ENCODE measurements around the gene RARS1. TPM values are rescaled to one million over a fixed set of nuclear protein-coding genes. Genes with fewer than 3 reads are reported as not detected.
A peak's percentile ranks its signal among the peaks of the same experiment; 100 is the strongest.

Gene RARS1
- total RNA-seq, 1 donor from 2014 or later: 139 TPM

GRCh38 chr5:168527756-168528295 is 41.6 kb downstream of the RARS1 start:
- peaks cover 5% of the 10 kb centered on the region for H3K36me3 Mint-ChIP-seq (ENCODE audit: low read depth, unreplicated experiment)
- H3K9me3 ChIP-seq (ENCODE audit: insufficient read depth, low read depth, low read length): peaks cover 7% of the 10 kb centered on the region
- no peak overlapping the region for H3K27ac ChIP-seq (ENCODE audit: low read depth, low read length)
- H3K9ac ChIP-seq (ENCODE audit: low read length): no peak overlapping the region
- H3K4me1 ChIP-seq (ENCODE audit: insufficient read depth, low read length): peaks cover 7% of the 10 kb centered on the region
- no peak overlapping the region for H3K4me3 ChIP-seq (ENCODE audit: insufficient read depth, low read depth, low read length)
- H3K9me3 Mint-ChIP-seq (ENCODE audit: unreplicated experiment): peaks cover 2% of the 10 kb centered on the region
- no peak overlapping the region for H3K27ac Mint-ChIP-seq (ENCODE audit: unreplicated experiment)
- H3K79me2 ChIP-seq (ENCODE audit: insufficient read depth, low read length): no peaks in the 10 kb centered on the region
- peaks cover 11% of the 10 kb centered on the region for H3K4me1 Mint-ChIP-seq (ENCODE audit: low read depth, unreplicated experiment)
- FAIRE-seq (no peak), DNase-seq (ENCODE audit: low read depth) (no peak)
- H2AFZ ChIP-seq (ENCODE audit: low read depth, low read length): no peak overlapping the region
- H4K20me1 ChIP-seq (ENCODE audit: insufficient read depth, low read length): peaks cover 5% of the 10 kb centered on the region
- H3K4me2 ChIP-seq (ENCODE audit: low read length): no peak overlapping the region
- TF ChIP-seq CTCF (IDR thresholded peaks at IDR 0.05; ENCODE audit: insufficient read depth, low read depth, low read length): no peak
- TF ChIP-seq EZH2 (IDR thresholded peaks at IDR 0.05; ENCODE audit: insufficient read depth, low read length): no peak
- H3K27me3 Mint-ChIP-seq (ENCODE audit: low read depth, unreplicated experiment): peaks cover 13% of the 10 kb centered on the region
- peak overlapping the region; percentile 86 for H3K4me3 Mint-ChIP-seq (ENCODE audit: unreplicated experiment)
- H3K36me3 ChIP-seq (ENCODE audit: insufficient read depth, low read length): no peaks in the 10 kb centered on the region
- peaks cover 23% of the 10 kb centered on the region for H3K27me3 ChIP-seq (ENCODE audit: insufficient read depth, low read length)

DNA sequence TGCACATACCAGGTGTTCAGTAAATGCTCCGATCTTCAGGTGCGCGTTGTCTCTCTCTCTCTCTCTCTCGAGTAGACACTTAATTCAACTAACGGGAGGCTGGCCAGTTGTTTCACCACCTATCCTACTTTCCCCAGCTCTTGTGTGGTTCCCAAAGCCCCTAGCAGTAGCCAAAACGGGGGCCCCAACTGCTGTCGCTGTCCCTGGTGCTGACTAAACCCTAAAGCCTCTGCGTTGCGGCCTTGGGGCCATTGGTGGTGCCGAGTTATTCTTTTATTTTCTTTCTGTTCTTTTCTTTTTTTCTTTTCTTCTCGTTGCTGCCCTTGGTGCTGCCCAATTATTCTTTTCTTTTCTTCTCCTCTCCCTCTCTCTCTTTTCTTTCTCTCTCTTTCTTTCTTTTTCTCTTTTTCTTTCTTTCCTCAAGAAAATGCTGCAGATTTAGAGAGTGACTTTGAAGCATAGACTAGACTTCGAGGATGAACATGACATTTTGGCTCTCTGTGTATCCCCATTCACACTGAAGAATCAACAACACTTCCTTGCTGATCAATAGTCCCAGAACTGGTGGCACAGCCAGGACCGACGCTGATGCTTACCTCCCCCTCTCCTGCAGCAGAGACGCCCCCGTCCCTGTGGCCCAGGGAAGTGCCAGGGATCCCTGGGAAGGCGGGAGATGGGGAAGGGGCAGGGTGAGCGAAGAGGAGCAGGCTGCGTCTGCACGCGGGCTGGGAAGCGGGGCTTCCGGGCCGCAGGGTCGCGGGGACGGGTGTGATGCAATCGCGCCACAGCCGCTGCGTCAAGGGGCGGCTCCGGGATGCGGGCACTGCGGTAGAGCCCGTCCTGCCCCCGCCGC is 42.5 kb downstream of the RARS1 start, which contains the start of gene FBLL1:
Gene FBLL1 (plus strand): TSS at position 785 of the 853 bp plus-strand sequence. CDS start 200 bp downstream, outside the sequence.
- Histone ChIP-seq H3K4me3 (ENCODE audit: insufficient read depth, low read depth, low read length) (peak within 1 kb of the TSS; percentile 44), H3K27ac (ENCODE audit: low read depth, low read length) (no peak within 1 kb of the TSS), H3K4me1 (ENCODE audit: insufficient read depth, low read length) (peaks cover 7% of the 10 kb centered on the region), H3K9me3 (ENCODE audit: insufficient read depth, low read depth, low read length) (peaks cover 7% of the 10 kb centered on the region), H3K4me2 (ENCODE audit: low read length) (peak within 1 kb of the TSS; percentile 90), H3K36me3 (ENCODE audit: insufficient read depth, low read length) (no peaks in the 10 kb centered on the region), H2AFZ (ENCODE audit: low read depth, low read length) (peak within 1 kb of the TSS; percentile 60), H3K9ac (ENCODE audit: low read length) (no peak within 1 kb of the TSS), H4K20me1 (ENCODE audit: insufficient read depth, low read length) (peaks cover 5% of the 10 kb centered on the region), H3K27me3 (ENCODE audit: insufficient read depth, low read length) (peaks cover 23% of the 10 kb centered on the region), H3K79me2 (ENCODE audit: insufficient read depth, low read length) (no peaks in the 10 kb centered on the region)
- Mint-ChIP-seq H3K27me3 (ENCODE audit: low read depth, unreplicated experiment) (peaks cover 13% of the 10 kb centered on the region), H3K27ac (ENCODE audit: unreplicated experiment) (peak within 1 kb of the TSS; percentile 26), H3K9me3 (ENCODE audit: unreplicated experiment) (peaks cover 2% of the 10 kb centered on the region), H3K36me3 (ENCODE audit: low read depth, unreplicated experiment) (peaks cover 5% of the 10 kb centered on the region), H3K4me3 (ENCODE audit: unreplicated experiment) (peak within 1 kb of the TSS; percentile 86), H3K4me1 (ENCODE audit: low read depth, unreplicated experiment) (peaks cover 11% of the 10 kb centered on the region)
- FAIRE-seq: no peak
- DNase-seq (ENCODE audit: low read depth): peak; percentile 7
- TF ChIP-seq EZH2 (IDR thresholded peaks at IDR 0.05; ENCODE audit: insufficient read depth, low read length) (peak; percentile 67), CTCF (IDR thresholded peaks at IDR 0.05; ENCODE audit: insufficient read depth, low read depth, low read length) (no peak)
